Natural killer cell treated with Interleukin-12 subunit alpha and Interleukin-12 subunit beta and Interleukin-15 and Interleukin-18, amount 100 ng/mL, for 72 hours (primary cell): Measurements from ENCODE around the gene STMP1. TPM values are rescaled to one million over a fixed set of nuclear protein-coding genes. Genes with fewer than 3 reads are reported as not detected.
A peak's percentile ranks its signal among the peaks of the same experiment; 100 is the strongest.
"Not testable (repeated sequence)": the region's sequence is repeated elsewhere in the genome, so short reads cannot be mapped to it uniquely, and the experiment has no call there.

Source experiments
- ATAC-seq, 2 donors: fragments of 150-1000 bp; cut with Tn5 transposase in 1 of 2; sonication (Bioruptor Pico), chemical (Tn5 transposase) in 1 of 2; 2 replicates each; pipeline ENCODE4 v1.10.0; 2021
- DNase-seq: peaks from one replicate; pipeline ENCODE4 v3.0.0; 2022; ENCODE audit warnings: low spot score
- H3K27ac Mint-ChIP-seq, 2 donors: 1 replicate in 1 of 2; 2 replicates in 1 of 2; pipeline ENCODE4 v1.8.0; 2022; ENCODE audit warnings: mixed read lengths in 2 of 2, mild to moderate bottlenecking in 1 of 2, moderate library complexity in 1 of 2
- H3K27me3 Mint-ChIP-seq, 2 donors: 1 replicate in 1 of 2; 2 replicates in 1 of 2; pipeline ENCODE4 v1.8.0; 2022; ENCODE audit warnings: mixed read lengths in 2 of 2
- H3K36me3 Mint-ChIP-seq: one replicate; pipeline ENCODE4 v1.8.0; 2022; ENCODE audit warnings: mixed read lengths
- H3K4me1 Mint-ChIP-seq, 2 donors: 1 replicate in 1 of 2; 2 replicates in 1 of 2; pipeline ENCODE4 v1.8.0; 2022; ENCODE audit warnings: low read depth in 2 of 2, mixed read lengths in 2 of 2, mild to moderate bottlenecking in 1 of 2
- H3K4me3 Mint-ChIP-seq: one replicate; pipeline ENCODE4 v1.8.0; 2022; ENCODE audit warnings: mixed read lengths
- H3K9me3 Mint-ChIP-seq: 2 replicates; pipeline ENCODE4 v1.8.0; 2022; ENCODE audit warnings: mixed read lengths
- total RNA-seq, 2 donors: library from RNA; stranded (reverse); gene quantifications; one replicate each; pipeline ENCODE4 v1.2.3, GENCODE V29; 2022

STMP1 gene
- total RNA-seq, 2 donors from 2014 or later, result 17.3 to 20.0 TPM

DNA sequence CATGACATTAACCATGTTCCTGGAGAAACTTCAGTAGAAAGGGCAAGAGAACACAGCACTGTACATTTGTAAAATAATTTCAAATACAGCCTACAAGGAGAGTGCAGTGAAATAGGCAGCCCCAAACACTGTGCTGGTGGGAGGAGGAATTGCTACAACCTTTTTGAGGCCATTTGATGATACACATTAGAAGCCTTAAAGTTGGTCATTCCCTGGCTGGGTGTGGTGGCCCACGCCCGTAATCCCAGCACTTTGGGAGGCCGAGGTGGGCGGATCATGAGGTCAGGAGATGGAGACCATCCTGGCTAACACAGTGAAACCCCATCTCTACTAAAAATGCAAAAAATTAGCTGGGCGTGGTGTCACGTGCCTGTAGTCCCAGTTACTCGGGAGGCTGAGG, 30.3 kb downstream of the STMP1 start:
- not testable (repeated sequence) for H3K27me3 Mint-ChIP-seq, ATAC-seq, H3K4me1 Mint-ChIP-seq, H3K9me3 Mint-ChIP-seq, H3K36me3 Mint-ChIP-seq, H3K27ac Mint-ChIP-seq, DNase-seq, H3K4me3 Mint-ChIP-seq

DNA sequence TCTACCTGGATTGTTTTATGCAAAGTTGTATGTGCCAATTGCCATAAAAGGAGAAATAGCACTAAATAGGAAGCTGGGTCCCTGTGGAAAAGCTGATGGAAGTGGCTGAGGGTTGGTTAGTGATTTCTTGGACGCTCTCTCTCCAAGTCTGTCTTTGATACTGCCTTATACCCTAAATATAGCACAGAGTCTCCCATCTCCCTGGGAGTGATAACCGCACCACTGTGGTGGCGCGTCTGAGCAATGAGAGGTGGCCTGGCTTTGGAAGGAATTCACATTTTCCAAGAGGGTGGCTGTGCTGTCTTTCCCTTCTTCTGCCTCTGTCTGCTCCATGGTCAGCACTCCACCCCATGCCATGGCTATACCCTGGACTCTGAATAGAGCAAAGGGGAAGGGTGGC, 31.2 kb downstream of the STMP1 start:
- H3K4me3 Mint-ChIP-seq, result no peak overlapping the region

DNA sequence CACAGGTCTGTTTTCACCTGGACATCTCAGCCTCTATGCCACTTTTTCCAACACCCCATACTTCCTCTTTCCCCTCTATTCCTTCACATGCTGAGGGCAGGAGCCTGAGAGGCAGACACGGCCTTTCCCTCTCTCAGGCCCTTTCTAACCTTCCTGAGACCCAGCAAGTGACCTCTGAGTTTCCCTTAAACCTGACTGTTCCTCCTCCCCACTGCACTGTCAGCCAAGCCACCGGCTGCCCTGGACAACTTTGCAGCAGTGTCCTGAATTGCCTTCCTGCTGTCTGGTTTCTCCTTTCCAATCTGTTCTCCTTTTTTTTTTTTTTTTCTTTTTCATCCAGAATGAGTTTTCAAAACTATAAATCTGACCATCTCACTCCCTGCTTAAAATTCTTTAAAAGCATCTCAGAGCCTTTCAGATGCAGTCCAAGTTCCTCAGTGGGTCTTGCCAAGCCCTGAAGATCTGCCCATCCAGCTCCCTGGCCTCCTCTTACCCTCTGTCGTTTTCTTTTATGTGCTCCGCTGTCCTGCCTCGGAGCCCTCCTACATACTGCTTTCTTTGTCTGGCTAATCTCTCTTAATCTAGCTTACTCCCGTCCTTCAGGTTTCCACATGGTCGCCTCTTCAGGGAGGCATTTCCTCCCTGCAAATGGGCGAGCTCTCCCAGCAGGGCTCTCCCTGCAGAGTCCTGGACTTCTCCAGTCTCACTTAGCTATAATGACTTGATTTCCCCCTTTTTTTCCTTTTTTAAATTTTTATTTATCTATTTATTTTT, 35.1 kb downstream of the STMP1 start:
- Mint-ChIP-seq H3K4me1 (no peaks in the 10 kb centered on the region), H3K4me3 (no peak overlapping the region), H3K27ac (no peak overlapping the region), H3K27me3 (no peaks in the 10 kb centered on the region), H3K9me3 (no peaks in the 10 kb centered on the region), H3K36me3 (no peaks in the 10 kb centered on the region)
- no peak for ATAC-seq
- DNase-seq, result no peak

More for the DNA sequence above, 31.2 kb downstream of the STMP1 start:
- ATAC-seq (no peak), DNase-seq (no peak)
- no peaks in the 10 kb centered on the region for H3K27me3 Mint-ChIP-seq
- H3K27ac Mint-ChIP-seq, result no peak overlapping the region
- H3K4me1 Mint-ChIP-seq, result no peaks in the 10 kb centered on the region
- no peaks in the 10 kb centered on the region for H3K9me3 Mint-ChIP-seq
- H3K36me3 Mint-ChIP-seq, result no peaks in the 10 kb centered on the region

DNA sequence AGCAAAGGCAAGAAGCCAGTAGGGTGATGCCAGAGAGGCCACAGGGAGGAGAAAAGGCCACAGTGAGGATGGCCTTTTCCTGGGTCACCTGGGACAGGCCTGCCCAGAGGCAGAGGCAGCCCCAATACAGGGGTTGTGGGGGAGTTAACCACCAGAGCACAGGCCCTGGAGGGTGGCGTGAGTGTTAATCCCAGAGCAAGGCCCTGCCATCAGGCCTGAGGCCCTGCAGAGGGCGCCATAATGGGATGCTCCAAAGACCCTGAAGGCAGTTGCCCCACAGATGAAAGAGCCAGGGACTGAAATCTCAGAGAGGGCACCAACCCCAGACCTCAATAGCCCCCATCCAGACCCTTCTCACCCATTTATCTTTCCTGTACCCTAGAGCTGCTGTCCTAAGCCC, 41.8 kb downstream of the STMP1 start:
- H3K27me3 Mint-ChIP-seq, result no peaks in the 10 kb centered on the region
- ATAC-seq (no peak), DNase-seq (no peak)
- no peaks in the 10 kb centered on the region for H3K36me3 Mint-ChIP-seq
- H3K27ac Mint-ChIP-seq, result no peak overlapping the region
- H3K4me1 Mint-ChIP-seq, result peaks cover 0 to 3% of the 10 kb centered on the region in 2 donors
- no peak overlapping the region for H3K4me3 Mint-ChIP-seq
- H3K9me3 Mint-ChIP-seq, result no peaks in the 10 kb centered on the region

DNA sequence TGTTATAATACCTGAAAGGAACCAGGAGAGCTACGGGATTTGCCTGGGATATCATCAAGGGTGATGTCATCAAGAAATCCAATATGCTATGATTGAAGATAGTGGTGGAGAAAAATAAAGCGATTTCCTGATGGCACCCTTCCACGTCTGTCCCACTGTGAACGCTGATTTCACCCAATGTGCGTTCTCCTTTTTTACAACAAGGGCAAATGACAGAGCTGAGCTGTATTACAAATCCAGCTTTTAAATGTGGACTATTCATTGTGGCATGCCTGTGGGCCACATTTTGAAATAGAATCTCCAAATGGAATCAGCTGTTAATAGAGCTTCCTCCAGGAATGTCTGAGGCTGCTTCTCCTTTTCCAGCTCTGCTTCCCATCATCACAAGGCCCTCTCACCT, 42.4 kb downstream of the STMP1 start:
- Mint-ChIP-seq H3K4me3 (no peak overlapping the region), H3K36me3 (no peaks in the 10 kb centered on the region), H3K27ac (no peak overlapping the region), H3K4me1 (peaks cover 0 to 3% of the 10 kb centered on the region in 2 donors), H3K9me3 (no peaks in the 10 kb centered on the region), H3K27me3 (no peaks in the 10 kb centered on the region)
- ATAC-seq, result no peak
- no peak for DNase-seq

DNA sequence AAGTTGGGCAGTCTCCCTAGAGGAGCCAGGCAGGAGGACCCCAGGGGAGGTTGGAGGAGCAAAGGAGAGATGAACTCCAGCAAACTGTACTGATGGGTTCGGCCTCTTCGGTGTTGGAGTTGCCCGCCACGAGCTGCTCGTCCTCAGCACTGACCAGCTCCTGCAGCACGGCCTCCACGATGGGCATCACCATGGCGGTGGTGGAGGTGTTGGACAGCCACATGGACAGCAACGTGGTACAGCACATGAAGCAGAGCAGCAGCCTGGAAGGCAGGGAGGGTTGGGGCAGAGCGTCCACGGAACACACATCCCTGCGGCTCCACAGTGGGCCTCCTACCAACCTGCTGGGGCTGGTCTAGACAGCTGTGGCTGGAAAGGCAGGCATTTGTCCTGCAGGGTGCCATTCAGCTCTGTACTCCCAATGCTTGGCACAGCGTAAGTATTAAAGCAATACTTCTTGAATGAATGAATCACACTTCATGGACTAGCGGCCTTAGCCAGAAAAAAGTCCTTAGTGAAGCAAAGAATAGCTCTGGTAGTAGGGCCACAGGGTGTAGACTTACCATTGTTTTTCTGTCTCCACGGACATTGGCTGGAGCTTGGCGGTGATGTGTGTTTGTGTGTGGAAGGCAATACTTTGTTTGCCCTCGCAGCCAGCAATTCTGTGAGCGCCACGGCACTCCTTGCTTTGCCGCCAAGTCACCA, 43.9 kb downstream of the STMP1 start:
- Mint-ChIP-seq H3K9me3 (no peaks in the 10 kb centered on the region), H3K4me3 (no peak overlapping the region), H3K27me3 (no peaks in the 10 kb centered on the region), H3K4me1 (peaks cover 0 to 3% of the 10 kb centered on the region in 2 donors), H3K36me3 (no peaks in the 10 kb centered on the region), H3K27ac (no peak overlapping the region)
- ATAC-seq, result peak; percentile 24 to 48
- DNase-seq, result no peak

DNA sequence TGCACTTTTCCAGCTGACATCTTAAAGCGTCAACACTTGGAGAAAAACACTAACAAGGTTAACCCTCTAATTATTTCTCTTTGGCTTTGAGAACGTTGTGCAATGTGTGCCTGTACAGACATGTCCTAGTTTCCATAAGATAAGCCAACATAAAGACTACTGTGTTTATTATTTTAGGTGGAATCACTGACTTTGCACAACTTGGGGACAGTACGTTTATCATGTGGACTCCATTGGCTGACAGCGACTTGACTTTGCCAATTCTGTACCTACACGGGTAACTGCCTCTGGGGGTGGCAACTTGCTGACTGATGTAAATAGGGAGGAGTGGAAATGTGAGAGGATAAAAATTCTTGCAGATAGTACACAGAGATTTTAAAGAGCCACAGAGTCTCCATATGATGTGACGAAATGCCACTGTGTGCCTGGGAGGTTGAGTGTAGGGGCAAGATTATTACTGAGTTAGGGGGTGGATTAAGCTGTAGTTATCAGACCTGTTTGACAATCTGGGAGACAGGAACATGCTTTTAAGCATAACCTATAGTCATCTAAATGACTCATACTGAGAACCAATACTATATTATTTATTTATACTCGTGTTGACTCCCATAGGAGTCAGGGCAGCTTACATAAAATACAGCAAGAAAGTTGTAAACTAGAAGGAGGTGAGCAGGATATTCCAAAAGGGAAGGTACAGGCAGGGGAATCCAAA, 44.7 kb downstream of the STMP1 start:
- Mint-ChIP-seq H3K36me3 (no peaks in the 10 kb centered on the region), H3K9me3 (no peaks in the 10 kb centered on the region), H3K27me3 (no peaks in the 10 kb centered on the region), H3K4me1 (peaks cover 0 to 3% of the 10 kb centered on the region in 2 donors), H3K4me3 (no peak overlapping the region), H3K27ac (no peak overlapping the region)
- DNase-seq (no peak), ATAC-seq (no peak)

DNA sequence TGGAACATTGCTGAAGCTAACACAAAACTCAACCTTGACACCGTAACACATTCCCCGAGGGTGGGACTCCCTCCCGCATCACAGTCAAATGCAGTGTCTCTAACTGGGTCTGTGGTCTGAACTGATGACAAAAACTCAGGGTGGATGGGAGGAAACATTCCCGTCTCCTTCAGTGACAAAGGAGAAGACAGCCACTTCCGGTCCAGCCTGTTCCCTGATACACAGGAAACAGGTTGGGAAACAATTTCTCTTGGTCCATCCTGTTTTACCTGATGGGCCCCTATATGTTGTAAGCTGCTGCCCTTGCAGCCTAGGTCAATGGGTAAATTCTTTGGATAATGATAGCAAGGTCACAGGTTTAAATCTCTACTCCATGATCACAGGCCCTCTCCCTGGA, 45.3 kb downstream of the STMP1 start:
- ATAC-seq (no peak), DNase-seq (no peak)
- no peaks in the 10 kb centered on the region for H3K27me3 Mint-ChIP-seq
- H3K4me1 Mint-ChIP-seq, result peaks cover 0 to 3% of the 10 kb centered on the region in 2 donors
- no peak overlapping the region for H3K27ac Mint-ChIP-seq
- H3K36me3 Mint-ChIP-seq, result no peaks in the 10 kb centered on the region
- H3K9me3 Mint-ChIP-seq, result no peaks in the 10 kb centered on the region
- no peak overlapping the region for H3K4me3 Mint-ChIP-seq

DNA sequence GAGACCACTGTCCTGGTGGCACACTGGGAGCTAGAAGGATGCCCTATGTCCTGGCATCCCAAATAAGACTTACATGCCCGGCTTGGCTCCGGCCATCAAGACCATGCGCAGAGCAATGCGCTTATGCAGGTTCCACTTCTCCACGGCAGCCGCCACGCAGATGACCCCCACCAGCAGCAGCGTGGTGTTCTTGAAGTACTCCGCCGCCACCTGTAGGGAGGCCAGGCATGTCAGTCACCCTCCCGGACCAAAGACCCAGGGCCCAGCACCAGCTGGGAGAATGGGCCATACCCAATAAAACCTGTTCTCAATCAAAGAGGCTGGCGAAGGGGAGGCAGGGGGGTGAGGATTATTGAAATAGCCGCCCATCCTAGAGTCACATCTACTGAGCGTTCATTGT, 45.7 kb downstream of the STMP1 start:
- H3K4me3 Mint-ChIP-seq, result no peak overlapping the region
- no peaks in the 10 kb centered on the region for H3K36me3 Mint-ChIP-seq
- no peak for DNase-seq
- no peaks in the 10 kb centered on the region for H3K9me3 Mint-ChIP-seq
- H3K27ac Mint-ChIP-seq, result no peak overlapping the region
- no peaks in the 10 kb centered on the region for H3K27me3 Mint-ChIP-seq
- H3K4me1 Mint-ChIP-seq, result peaks cover 0 to 3% of the 10 kb centered on the region in 2 donors
- no peak for ATAC-seq

DNA sequence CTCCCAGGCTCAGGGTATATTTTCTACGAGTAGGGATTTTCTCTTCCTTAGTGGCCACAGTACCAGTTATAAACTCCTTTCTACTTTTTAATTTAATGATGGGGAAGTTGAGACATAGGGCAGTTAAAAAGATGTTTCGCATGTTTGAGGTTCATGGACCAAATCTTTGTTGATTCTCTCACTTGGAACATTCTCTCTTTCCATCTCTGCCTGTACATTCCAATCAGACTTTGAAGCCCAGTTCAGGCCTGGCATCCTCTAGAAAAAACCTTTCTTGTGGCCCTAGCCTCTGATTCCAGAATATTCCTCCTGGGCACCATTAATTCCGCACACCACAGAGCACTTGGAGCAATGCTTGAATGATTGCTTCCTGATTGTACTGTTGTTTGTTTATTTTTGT, 47.2 kb downstream of the STMP1 start:
- no peak for ATAC-seq
- no peak for DNase-seq
- H3K9me3 Mint-ChIP-seq, result no peaks in the 10 kb centered on the region
- no peak overlapping the region for H3K27ac Mint-ChIP-seq
- no peaks in the 10 kb centered on the region for H3K36me3 Mint-ChIP-seq
- peaks cover 0 to 3% of the 10 kb centered on the region in 2 donors for H3K4me1 Mint-ChIP-seq
- no peaks in the 10 kb centered on the region for H3K27me3 Mint-ChIP-seq
- no peak overlapping the region for H3K4me3 Mint-ChIP-seq

GRCh38 chr7:135710417-135711138, 48.3 kb downstream of the STMP1 start:
- DNase-seq (no peak), ATAC-seq (no peak)
- Mint-ChIP-seq H3K27ac (no peak overlapping the region), H3K9me3 (no peaks in the 10 kb centered on the region), H3K4me3 (no peak overlapping the region), H3K36me3 (no peaks in the 10 kb centered on the region), H3K4me1 (peaks cover 0 to 2% of the 10 kb centered on the region in 2 donors), H3K27me3 (no peaks in the 10 kb centered on the region)

- no peaks in the 10 kb centered on the region for H3K36me3 Mint-ChIP-seq
- no peaks in the 10 kb centered on the region for H3K4me1 Mint-ChIP-seq
Measured at GRCh38 chr7:135711139-135711469, 48.8 kb downstream of the STMP1 start.

GRCh38 chr7:135712182-135712782, 50.0 kb downstream of the STMP1 start:
- ATAC-seq (no peak), DNase-seq (no peak)
- no peaks in the 10 kb centered on the region for H3K9me3 Mint-ChIP-seq
- H3K36me3 Mint-ChIP-seq, result no peaks in the 10 kb centered on the region
- H3K4me3 Mint-ChIP-seq, result no peak overlapping the region
- H3K27me3 Mint-ChIP-seq, result no peaks in the 10 kb centered on the region
- H3K27ac Mint-ChIP-seq, result no peak overlapping the region
- H3K4me1 Mint-ChIP-seq, result no peaks in the 10 kb centered on the region

More at GRCh38 chr7:135711139-135711469, 48.8 kb downstream of the STMP1 start:
- Mint-ChIP-seq H3K4me3 (no peak overlapping the region), H3K9me3 (no peaks in the 10 kb centered on the region), H3K27ac (no peak overlapping the region), H3K27me3 (no peaks in the 10 kb centered on the region)
- no peak for ATAC-seq
- no peak for DNase-seq
